Mesodermal cell (in vitro differentiated cells): Measurements from ENCODE around the gene TRIM54.
A peak's percentile ranks its signal among the peaks of the same experiment; 100 is the strongest.
"Not testable (repeated sequence)": the region's sequence is repeated elsewhere in the genome, so short reads cannot be mapped to it uniquely, and the experiment has no call there.

Experiments used
- H3K27ac ChIP-seq: 2 replicates; pipeline ENCODE4 v1.7.0; 2013; ENCODE audit warnings: mild to moderate bottlenecking, low read depth, low read length, moderate library complexity; ENCODE audit not compliant: severe bottlenecking
- H3K36me3 ChIP-seq: 2 replicates; pipeline ENCODE4 v1.7.1; 2013; ENCODE audit warnings: mild to moderate bottlenecking, low read length, moderate library complexity; ENCODE audit not compliant: control insufficient read depth, insufficient read depth
- H3K4me1 ChIP-seq: one replicate; pipeline ENCODE4 v1.7.1; 2013; ENCODE audit warnings: mild to moderate bottlenecking, low read length; ENCODE audit not compliant: insufficient read depth, control insufficient read depth, poor library complexity, severe bottlenecking
- H3K4me3 ChIP-seq: 2 replicates; pipeline ENCODE4 v1.7.0; 2013; ENCODE audit warnings: low read length, control low read depth, mild to moderate bottlenecking; ENCODE audit not compliant: insufficient read depth, poor library complexity, severe bottlenecking; ENCODE audit errors: extremely low read depth
- H3K9me3 ChIP-seq: 2 replicates; pipeline ENCODE4 v1.7.1; 2013; ENCODE audit warnings: mild to moderate bottlenecking, low read length, moderate library complexity; ENCODE audit not compliant: control insufficient read depth
- WGBS, 2 experiments: methylation state at CpG; one replicate each; pipeline ENCODE4 v1.1.5; 2013; ENCODE audit warnings: missing lambda C conversion rate in 2 of 2; ENCODE audit not compliant: insufficient coverage in 2 of 2; 5-methylcytosine and 5-hydroxymethylcytosine counted together

The TRIM54 gene

DNA sequence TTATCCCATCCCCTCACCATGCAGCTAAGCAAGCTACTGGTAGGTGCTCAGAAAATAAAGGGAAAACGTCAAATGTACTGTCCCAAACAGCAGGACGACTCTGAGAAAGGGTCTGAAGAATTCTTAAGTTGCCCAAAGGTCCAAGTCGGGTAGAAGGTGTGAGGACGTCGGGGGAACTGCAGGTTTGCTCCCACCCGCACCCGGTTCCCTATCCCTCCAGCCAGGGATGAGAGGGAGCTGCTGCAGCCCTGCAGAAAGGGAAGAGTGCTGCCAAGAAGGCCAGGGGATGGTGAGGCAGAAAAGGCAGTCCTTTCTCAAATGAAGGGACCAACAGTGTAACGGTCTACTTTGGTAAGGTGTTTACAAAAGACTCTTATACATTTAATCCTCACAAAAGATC lies 32.9 kb downstream of the TRIM54 start:
- Histone ChIP-seq H3K4me1 (no peaks in the 10 kb centered on the region), H3K4me3 (no peak overlapping the region), H3K36me3 (peaks cover 3% of the 10 kb centered on the region), H3K27ac (no peak overlapping the region), H3K9me3 (no peaks in the 10 kb centered on the region)
- 74 to 88% methylated on average over 7 of the region's 8 CpGs for WGBS, 2 experiments

DNA sequence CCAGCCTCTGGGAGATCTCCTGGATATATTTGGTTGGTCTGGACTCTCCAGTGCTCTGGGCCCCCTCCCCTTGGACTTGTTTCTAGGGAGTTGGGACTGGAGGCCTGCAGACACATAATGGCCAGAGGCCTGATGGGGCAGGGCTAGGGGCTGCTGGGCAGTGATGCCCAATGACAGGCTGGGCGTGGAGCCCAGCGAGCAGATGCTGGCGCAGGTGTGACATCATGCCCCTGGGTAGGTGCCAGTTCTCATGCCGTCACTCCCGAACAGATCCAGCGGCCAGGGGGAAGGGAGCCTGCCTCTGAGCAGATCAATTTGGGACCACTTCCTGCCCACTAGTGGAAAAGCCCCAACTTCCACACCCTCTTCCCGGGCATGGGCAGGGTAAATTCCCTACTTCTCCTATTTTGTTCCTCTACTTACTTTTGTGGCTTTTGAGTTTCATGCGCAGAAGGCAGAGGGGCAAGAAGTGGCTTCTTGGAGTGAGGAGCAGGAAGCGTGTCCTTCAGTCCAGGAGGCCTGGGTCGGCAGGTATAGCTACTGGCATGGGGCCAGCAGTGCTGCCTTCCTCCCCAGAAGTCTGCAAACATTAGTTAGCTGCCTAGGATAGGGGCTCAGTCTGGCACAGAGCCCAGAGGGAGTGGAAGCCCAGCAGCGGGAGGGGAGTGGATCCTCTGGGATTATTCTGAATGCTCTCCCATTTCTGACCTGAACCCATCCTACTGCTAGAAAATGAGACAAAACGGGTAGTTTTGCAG lies 34.6 kb downstream of the TRIM54 start:
- WGBS, 2 experiments = 95 to 96% methylated on average over 10 to 11 of the region's 12 CpGs
- Histone ChIP-seq H3K27ac (no peak overlapping the region), H3K4me1 (peaks cover 13% of the 10 kb centered on the region)

GRCh38 chr2:27319839-27320238 lies 37.6 kb downstream of the TRIM54 start:
- 92 to 99% methylated on average over 12 to 13 of the region's 15 CpGs for WGBS, 2 experiments
- not testable (repeated sequence) for H3K9me3 ChIP-seq, H3K4me3 ChIP-seq, H3K27ac ChIP-seq, H3K36me3 ChIP-seq
- H3K4me1 ChIP-seq = peaks cover 17% of the 10 kb centered on the region

More for the DNA sequence above, 34.6 kb downstream of the TRIM54 start:
- Histone ChIP-seq H3K36me3 (peaks cover 3% of the 10 kb centered on the region), H3K9me3 (no peaks in the 10 kb centered on the region), H3K4me3 (no peak overlapping the region)

- H3K4me3 ChIP-seq = no peak overlapping the region
- WGBS, 2 experiments = 71 to 83% methylated on average over 6 to 7 of the region's 8 CpGs
- H3K9me3 ChIP-seq = no peaks in the 10 kb centered on the region
- peaks cover 3% of the 10 kb centered on the region for H3K36me3 ChIP-seq
- peak overlapping the region; percentile 23 for H3K27ac ChIP-seq
- peaks cover 17% of the 10 kb centered on the region for H3K4me1 ChIP-seq
Measured at GRCh38 chr2:27320958-27321543, 38.8 kb downstream of the TRIM54 start.

- H3K27ac ChIP-seq = peak overlapping the region; percentile 97
- WGBS, 2 experiments = 5 to 12% methylated on average over 5 to 7 of the region's 10 CpGs
- H3K4me1 ChIP-seq = peaks cover 17% of the 10 kb centered on the region
- peak overlapping the region; percentile 89 for H3K4me3 ChIP-seq
- H3K9me3 ChIP-seq = no peaks in the 10 kb centered on the region
- peaks cover 13% of the 10 kb centered on the region for H3K36me3 ChIP-seq
Measured at GRCh38 chr2:27322301-27322765, 40.1 kb downstream of the TRIM54 start.

DNA sequence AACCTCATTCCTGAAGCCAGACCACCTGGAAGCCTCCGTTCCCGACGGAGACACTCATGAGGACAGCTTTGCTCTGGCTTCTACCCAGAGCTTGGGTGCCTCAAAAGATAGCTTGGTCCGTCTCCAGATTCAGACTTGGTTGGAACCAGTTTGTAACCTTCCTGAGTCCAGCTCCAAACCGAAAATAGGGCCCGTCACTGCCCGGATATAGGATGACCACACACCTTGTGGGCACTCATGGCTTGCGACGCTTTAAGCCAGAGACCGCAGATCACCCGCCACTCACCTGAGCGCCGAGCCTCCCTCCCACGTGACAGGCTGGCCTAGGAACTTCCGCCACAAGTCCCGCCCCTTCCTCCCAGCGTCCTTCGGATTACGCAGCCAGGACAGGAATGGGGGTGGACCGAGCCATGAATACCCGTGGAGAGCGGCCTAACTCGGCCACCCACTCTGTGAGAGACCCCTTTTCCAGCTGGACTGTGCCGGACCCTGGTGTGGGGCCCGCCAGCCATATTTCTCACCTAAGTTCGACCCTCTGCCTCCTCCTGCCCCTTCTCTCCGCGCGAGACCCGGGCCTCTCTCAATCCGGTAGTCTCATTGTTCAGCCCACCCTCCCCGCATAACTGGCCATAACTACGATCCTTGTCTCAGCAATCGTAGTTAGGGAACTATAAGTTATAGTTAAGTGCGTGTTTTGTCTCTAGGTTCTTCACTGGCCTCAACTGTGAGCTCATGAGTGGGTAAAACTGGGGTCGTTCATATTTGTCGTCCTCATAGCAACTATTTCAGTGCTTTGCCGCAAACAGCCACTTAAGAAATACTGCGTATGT lies 40.8 kb downstream of the TRIM54 start, which contains the start of gene MPV17:
Gene MPV17, minus strand, starts transcription at position 332 of the 830 bp plus-strand sequence. CDS start 580 bp downstream, outside the sequence.
- H3K4me3 ChIP-seq = peak within 1 kb of the TSS; percentile 89
- H3K27ac ChIP-seq = peak within 1 kb of the TSS; percentile 97
- WGBS, 2 experiments = 2 to 3% methylated on average over 24 to 33 of the region's 39 CpGs

DNA sequence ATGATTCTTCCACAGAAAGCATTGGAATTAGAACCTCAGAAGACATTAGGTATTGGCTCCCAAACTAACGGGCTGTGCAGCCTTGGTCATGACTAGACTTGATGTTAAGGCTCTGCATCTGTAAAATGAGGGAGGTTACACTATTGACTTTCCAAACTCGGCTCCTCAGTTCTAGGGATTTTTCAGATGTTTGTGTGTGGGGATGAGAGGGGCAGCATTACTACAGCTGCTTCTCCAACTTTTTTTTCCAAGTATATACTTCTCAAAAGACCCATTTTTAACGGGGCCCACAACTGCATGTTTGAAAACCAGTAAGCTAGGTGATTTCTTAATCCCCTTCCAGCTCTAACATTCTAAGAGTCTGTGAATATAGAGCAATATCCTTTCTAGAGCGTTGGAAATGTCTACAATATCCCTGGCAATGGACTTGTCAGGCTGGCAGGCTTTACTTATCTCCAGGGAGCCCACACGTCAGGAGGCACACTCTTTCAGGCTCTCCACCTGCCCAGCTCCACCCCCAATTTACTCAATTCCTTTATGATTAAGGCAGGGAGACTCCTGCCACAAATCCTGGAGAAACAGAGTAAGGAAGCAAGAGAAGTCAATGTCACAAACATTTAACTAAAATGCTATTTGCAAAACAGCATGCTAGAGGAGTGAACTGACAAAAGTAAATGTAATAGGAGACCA lies 41.5 kb downstream of the TRIM54 start:
- WGBS, 2 experiments = 35 to 38% methylated on average over 2 to 3 of the region's 5 CpGs
- H3K9me3 ChIP-seq = no peaks in the 10 kb centered on the region
- peaks cover 17% of the 10 kb centered on the region for H3K4me1 ChIP-seq
- H3K27ac ChIP-seq = peak overlapping the region; percentile 97
- H3K4me3 ChIP-seq = peak overlapping the region; percentile 89
- peaks cover 24% of the 10 kb centered on the region for H3K36me3 ChIP-seq

More for the DNA sequence above, 40.8 kb downstream of the TRIM54 start, which contains the start of gene MPV17:
- Histone ChIP-seq H3K36me3 (peaks cover 16% of the 10 kb centered on the region), H3K9me3 (no peaks in the 10 kb centered on the region), H3K4me1 (peaks cover 17% of the 10 kb centered on the region)

DNA sequence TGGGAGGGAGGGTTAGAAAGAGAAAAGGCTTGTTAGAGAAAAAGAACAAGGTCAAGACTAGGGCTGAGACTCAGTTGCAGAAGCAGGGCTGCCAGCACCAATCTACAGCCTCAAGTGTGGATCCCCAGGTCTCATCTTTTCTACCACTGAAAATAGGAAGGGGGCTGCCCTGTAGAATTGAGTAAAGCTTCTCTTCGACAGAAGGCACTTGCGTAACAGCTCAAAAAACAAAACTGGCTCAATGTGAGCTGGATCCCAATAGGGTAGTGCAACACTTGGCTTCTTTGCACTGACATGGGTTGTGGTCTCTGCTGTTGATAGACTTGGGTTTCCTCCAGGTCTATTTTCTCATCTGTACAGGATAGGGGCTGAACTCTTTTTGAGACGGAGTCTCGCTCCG lies 42.5 kb downstream of the TRIM54 start:
- Histone ChIP-seq H3K4me1 (peaks cover 17% of the 10 kb centered on the region), H3K27ac (no peak overlapping the region), H3K4me3 (no peak overlapping the region), H3K36me3 (peaks cover 33% of the 10 kb centered on the region), H3K9me3 (no peaks in the 10 kb centered on the region)
- 100% methylated on average over 1 to 3 of the region's 5 CpGs for WGBS, 2 experiments

DNA sequence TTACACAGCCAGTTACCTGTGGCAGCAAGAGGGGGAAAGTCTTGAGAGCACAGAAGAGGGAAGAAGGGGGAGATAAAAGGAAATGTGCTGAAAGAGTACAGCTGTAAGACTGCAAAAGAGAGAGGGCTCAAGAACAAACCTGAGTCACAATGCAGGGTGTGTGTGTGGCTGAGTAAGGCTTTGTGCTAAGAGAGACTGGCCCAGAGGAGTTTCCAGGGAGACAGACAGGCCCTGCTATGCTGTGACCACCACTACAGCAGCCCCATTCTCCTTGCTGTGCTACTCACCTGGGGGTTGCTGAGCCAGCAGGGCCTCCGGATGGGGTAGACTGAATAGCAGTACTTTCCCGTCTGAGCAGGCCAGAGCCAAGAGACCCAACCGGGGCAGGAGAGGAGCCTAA lies 53.1 kb downstream of the TRIM54 start:
- Histone ChIP-seq H3K27ac (no peak overlapping the region), H3K9me3 (no peaks in the 10 kb centered on the region), H3K36me3 (peaks cover 95% of the 10 kb centered on the region), H3K4me3 (no peak overlapping the region), H3K4me1 (no peaks in the 10 kb centered on the region)
- WGBS, 2 experiments = 100% methylated on average over 1 to 2 of the region's 3 CpGs

DNA sequence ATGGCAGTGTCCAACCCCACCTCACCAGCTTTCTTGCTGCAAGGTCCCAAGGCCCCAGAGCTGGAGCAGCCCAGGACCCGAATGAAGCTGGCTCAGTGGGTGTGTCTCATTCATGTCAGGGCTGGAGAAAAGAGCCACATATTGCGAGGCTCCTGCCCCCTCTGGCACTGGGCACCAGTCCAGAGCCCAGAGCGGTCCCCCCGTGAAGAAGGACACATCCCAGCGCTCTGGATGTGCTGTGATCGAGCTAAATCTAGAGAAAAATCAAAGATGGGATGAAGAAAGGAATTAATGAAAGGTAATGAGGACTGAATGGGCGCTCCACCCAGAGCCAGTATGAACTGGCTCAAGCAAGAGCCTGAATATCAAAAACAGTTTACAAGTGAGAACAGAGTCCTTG lies 53.9 kb downstream of the TRIM54 start:
- no peak overlapping the region for H3K27ac ChIP-seq
- H3K36me3 ChIP-seq = peaks cover 95% of the 10 kb centered on the region
- WGBS, 2 experiments = 97 to 100% methylated on average over 7 of the region's 7 CpGs
- H3K4me1 ChIP-seq = no peaks in the 10 kb centered on the region
- H3K4me3 ChIP-seq = no peak overlapping the region
- no peaks in the 10 kb centered on the region for H3K9me3 ChIP-seq
